ENCODE measurements around the gene DEPDC1.
"Not testable (repeated sequence)": the region's sequence is repeated elsewhere in the genome, so short reads cannot be mapped to it uniquely, and the experiment has no call there.

The DEPDC1 gene, protein sequence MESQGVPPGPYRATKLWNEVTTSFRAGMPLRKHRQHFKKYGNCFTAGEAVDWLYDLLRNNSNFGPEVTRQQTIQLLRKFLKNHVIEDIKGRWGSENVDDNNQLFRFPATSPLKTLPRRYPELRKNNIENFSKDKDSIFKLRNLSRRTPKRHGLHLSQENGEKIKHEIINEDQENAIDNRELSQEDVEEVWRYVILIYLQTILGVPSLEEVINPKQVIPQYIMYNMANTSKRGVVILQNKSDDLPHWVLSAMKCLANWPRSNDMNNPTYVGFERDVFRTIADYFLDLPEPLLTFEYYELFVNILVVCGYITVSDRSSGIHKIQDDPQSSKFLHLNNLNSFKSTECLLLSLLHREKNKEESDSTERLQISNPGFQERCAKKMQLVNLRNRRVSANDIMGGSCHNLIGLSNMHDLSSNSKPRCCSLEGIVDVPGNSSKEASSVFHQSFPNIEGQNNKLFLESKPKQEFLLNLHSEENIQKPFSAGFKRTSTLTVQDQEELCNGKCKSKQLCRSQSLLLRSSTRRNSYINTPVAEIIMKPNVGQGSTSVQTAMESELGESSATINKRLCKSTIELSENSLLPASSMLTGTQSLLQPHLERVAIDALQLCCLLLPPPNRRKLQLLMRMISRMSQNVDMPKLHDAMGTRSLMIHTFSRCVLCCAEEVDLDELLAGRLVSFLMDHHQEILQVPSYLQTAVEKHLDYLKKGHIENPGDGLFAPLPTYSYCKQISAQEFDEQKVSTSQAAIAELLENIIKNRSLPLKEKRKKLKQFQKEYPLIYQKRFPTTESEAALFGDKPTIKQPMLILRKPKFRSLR

DNA sequence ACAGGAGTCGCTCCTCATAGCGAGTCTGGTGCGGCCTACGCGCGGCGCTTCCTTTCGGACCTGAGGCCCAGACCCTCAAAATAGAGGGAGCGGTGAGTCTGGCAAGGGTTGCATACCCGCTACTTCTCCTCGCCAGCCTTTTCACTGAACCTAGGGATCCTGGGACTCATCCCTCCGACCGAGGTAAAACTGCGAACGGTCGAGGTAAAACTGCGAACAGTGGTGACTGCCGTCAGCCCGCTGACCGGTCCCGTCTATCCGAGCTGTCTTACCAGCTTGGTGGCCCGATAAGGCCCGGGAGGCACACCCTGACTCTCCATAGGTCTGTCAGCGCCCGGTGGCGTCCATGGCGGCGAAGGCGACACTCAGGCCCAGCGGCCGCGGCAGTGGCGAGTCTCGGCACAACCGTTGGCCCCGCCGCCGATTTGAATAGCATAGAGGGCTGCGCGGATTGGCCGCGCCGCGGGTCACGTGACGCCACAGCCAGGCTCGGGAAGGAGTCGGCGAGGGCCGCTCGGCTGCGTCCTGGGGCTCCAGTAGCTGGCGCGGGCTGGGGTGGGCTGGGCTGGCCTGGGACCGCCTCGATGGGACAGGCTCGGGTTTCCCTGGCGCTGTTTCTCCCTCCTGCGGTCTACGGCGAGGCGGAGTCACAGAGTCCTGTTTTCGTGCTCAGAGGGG lies at the start of gene DEPDC1:
TSS of gene DEPDC1 (minus strand) at position 403 of the 678 bp plus-strand sequence. CDS start at position 320, 83 bp downstream.
- peak; percentile 97 for DNase-seq

DNA sequence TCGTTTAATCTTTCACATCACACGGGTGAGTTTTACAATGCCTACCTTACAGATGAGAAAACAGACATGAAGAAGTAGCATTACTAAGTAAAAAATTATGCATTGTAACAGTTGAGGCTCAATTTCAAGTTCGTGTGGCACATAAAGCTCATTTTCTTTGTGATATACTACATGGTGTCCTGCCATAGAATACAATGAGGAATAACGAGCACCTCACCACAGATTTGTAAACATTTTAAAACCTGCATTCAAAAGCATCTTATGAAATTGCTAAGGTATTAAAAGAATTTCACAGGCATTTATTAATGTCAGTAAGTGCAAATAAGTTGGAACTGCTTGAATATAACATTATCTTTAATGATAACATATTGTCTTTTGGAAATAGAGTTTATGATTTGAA lies 47.8 kb upstream of the DEPDC1 start:
- no peak for DNase-seq

DNA sequence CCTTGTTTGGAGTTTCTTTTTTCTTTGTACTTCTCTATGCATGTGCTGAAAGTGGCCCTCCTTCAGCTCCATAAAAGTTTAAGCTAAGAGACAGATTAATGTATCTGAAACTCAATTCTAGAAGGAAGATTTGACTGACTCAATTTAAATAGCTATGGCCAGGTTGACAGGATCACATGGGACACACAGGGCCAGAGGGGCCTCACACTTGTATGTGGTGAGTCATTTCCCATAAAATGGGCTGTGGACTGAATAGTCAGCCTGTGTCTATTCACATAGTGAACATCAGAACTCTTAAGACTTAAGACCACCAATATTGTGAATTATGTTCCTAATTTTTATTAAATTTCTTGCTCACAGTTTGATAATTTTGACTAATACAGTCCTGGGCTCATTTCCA lies 45.7 kb upstream of the DEPDC1 start:
- no peak for DNase-seq

DNA sequence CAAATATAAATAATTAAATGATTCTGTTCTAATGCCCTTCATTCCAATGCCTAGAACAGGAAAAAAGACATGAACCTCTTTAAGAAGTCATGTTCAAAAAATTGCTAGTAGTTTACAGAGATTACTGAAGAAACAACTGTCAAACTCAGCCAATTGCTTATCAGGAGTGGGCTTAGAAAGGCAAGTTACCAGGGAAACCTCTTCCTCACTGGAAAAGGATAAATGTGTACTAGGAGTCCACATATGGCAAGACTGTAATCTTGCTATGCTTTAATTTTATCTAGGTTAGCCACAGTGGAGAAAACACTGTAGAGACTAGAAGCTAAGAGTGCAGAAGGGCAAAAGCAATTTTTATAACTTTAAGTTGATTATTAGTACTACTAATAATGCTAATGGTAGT lies 42.1 kb upstream of the DEPDC1 start:
- no peak for DNase-seq

DNA sequence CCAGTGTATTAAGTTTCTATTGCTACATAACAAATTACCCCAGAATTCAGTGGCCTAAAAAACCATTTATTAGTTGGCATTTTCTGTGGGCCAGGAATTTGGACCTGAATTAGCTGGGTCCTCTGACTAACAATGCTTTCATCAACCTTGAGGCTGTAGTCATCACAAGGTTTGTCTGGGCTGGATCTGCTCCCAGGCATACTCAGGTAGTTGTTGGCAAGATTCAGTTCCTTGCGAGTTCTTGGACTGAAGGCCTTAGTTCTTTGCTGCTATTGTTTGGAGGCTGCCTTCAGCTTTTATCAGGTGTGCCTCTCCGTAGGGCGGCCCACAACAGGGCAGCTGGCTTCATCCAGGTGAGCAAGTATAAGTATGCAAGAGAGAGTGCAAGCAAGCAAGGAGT lies 31.4 kb upstream of the DEPDC1 start:
- DNase-seq = no peak

DNA sequence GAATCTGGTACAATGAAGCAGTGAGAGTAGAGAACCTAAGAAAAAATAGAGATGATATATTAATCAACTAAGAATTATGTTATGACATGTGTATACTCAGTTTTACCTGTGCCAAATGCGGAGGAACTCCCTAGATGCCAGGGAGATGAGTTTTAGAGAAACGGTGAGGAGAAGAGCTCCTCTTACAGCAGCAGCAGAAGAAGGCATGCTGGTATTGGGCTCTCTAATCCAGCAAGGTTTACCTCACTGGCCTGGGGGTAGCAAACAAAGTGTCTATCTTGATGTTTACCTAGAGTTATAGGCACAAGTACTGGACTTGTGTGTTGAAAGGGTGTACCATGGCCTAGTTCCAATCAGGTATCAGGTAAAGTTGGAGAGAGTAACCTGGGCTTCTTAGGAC lies 28.9 kb upstream of the DEPDC1 start:
- DNase-seq = no peak

DNA sequence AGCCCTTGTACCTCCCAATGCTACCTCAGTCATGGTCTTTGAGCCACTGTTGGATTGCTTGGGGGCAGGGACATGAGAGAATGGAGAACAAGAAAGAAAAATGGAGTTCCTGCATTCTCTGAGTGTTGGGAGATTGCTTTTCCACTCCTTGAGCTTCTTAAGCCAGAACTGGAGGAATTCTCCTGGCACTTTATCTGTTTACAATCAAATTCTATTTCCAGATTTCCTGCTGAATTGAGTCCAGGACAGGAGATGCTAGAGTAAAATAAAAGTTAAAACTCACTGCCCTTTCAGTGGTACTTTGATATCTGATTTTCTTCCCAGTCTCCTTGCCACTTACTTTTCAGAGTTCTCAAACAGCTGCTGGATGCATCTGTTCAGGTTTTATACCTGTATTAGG lies 24.4 kb upstream of the DEPDC1 start:
- no peak for DNase-seq

DNA sequence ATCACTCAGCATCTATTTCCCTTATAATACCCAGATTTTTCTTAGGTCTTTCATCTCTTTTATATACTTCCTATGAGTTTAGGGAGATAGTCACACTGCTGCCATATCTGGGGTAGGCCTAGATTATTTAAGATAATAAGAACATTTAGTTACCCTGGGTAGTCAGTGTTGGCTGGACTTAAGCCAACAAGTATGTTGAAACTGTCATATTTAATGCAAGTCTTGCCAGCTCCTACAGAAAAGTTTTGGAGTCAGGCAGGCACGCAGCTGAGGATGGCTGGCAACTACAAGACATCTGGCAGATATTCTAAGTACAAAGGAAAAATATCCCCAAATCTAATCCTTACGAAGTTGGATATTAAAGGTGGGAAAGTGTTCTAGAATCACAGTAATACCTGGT lies 19.2 kb upstream of the DEPDC1 start:
- no peak for DNase-seq

DNA sequence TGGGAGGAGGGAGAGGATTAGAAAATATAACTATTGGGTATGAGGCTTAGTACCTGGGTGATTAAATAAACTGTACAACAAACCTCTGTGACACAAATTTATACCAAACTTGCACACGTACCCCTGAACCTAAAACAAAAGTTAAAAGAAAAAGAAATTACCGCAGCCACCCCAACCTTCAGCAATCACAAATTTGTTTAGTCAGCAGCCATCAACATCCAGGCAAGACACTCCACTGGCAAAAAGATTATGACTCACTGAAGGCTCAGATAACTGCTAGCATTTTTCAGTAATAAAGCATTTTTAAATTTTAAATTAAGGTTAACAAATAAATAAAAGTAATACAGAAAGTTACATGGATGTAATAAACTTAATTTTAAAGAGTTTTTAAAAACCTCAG lies 14.4 kb upstream of the DEPDC1 start:
- no peak for DNase-seq

DNA sequence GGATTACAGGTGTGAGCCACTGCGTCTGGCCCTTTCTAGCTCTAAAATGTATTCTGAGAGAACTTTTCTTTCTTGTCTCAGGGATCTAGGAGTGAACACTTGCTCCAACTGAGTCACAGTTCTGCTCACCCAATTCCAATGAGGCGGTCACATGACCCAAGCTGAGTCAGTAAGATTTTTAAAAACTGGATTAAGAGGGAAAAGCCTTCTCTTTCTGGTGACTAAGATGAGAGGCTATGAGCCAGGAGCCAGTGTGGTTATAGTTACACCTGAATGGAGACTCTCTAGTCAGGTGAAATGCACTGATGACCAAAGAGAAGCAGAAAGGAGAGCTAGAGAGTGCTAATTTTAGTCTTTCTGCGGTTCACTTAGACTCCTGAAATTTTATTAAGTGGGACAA lies 9.5 kb upstream of the DEPDC1 start:
- DNase-seq = no peak

DNA sequence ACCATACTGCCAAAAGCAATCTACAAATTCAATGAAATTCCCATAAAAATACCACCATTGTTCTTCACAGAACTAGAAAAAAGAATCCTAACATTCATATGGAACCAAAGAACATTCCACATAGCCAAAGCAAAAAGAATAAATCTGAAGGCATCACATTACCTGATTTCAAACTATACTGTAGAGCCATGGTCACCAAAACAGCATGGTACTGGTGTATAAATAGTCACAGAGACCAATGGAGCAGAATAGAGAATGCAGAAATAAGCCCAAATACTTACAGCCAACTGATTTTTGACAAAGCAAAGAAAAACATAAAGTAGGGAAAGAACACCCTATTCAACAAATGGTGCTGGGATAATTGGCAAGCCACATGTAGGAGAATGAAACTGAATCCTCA lies 6.2 kb upstream of the DEPDC1 start:
- DNase-seq = no peak

DNA sequence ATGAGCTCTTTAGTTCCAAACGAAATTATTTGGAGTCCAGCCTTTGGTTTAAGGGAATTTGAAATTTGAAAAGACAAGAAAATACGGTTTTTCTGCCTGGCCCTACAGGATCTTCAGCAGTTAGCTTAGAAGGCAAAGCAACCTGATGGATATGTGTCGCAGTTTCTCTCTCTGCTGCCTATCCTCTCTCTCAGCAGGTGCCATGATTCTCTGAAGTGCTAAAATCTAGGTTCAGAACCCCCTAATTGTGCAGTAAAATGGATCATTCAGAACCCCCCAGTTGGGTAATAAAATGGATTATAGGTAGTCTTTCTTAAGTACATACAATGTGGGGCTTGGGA lies 446 bp upstream of the DEPDC1 start:
- DNase-seq = no peak

DNA sequence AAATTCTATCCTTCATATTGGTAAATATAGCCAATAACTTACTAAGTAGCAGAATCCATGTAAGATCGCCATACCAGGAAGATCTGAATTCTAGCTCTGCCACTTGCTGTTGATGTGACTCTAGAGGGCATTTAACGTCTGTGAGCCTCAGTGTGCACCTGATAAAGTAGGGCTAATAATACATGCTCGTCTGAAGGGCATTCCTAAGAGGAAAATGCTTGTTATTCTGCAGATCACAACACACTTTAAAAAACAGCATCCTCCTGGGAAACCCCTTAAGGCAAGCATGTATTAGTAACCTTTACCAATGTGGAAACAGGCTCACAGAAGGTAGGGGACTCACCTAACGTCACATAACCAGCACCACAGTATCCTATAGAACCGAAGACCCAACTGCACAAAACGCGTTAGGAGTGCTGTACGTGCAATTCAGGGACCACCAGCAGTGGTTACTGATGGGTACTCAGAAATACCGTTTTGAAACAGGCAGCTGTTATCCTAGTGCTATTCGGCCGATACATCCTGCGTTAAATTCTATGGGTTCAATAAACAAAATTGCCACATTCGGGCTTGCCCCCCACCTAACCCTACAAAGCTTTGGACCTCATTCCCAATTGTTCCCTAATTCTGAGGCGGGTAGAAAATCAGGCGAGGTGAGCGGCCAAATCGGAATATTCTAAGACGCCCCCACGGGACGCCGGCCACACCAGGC lies 758 bp downstream of the DEPDC1 start:
- DNase-seq = no peak

DNA sequence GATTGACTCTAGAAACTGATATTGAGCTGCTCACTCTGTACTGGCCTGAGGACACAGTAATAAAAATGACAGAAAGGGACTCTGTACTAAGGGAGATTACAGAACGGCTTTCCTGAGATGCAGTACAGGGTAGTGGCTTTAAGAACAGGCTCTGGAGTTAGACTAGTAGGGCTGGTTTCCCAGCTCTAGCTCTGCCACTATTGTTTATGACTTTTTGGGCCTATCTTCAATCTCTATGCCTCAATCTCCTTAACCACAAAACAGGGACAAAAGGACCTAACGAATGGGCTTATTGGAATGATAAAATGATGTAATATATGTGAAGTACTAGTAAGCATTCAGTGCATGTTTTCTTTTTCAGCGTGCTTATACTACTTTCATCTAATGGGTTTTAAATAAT lies 1.4 kb downstream of the DEPDC1 start:
- DNase-seq = no peak

DNA sequence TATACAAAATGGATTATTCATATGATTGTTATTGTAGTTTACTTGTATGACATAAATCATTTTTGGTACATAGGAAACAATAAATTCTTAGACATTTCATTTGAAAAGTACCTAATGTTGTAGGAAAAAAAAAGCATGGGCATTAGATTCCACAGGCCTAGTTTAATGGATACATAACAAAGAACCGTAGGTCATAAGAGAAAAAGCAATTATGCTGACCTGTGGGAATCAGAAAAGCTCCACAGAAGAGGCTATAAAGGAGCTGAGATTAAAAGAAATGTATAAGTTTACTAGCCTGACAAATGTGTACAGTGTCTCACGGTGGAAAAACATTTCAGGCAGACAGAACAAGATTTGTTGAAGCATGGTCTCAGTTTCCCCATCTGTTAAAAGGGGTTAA lies 3.7 kb downstream of the DEPDC1 start:
- no peak for DNase-seq

DNA sequence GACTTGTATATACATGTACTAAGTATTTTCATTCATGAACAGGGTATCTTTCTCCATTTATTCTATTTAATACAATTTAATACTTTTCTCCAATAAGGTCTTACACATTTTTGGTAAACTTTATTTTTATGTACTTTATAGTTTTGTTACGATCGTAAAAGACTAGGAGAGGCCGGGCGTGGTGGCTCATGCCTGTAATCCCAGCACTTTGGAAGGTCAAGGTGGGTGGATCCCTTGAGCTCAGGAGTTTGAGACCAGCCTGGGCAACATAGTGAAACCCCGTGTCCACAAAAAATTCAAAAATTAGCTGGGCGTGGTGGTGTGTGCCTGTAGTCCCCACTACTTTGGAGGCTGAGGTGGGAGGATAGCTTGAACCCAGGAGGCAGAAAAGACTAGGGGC lies 4.6 kb downstream of the DEPDC1 start:
- DNase-seq = not testable (repeated sequence)

DNA sequence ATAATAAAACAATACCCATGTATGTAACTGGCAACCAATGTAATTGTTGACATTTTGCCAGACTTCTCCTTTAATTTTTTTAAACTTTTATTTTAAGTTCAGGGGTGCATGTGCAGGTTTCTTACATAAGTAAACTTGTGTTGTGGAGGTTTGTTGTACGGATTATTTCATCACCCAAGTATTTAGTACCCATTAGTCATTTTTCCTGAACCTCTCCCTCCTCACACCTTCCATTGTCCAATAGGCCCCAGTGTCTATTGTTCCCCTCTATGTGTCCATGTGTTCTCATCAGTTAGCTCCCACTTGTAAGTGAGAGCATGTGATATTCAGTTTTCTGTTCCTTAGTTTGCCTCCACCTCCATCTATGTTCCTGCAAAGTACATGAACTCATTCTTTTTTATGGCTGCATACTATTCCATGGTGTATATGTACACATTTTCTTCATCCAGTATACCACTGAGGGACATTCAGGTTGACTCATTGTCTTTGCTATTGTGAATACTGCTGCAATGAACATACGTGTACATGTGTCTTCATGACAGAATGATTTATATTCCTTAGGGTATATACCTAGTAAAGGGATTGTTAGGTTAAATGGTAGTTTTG lies 6.7 kb downstream of the DEPDC1 start:
- DNase-seq = no peak

DNA sequence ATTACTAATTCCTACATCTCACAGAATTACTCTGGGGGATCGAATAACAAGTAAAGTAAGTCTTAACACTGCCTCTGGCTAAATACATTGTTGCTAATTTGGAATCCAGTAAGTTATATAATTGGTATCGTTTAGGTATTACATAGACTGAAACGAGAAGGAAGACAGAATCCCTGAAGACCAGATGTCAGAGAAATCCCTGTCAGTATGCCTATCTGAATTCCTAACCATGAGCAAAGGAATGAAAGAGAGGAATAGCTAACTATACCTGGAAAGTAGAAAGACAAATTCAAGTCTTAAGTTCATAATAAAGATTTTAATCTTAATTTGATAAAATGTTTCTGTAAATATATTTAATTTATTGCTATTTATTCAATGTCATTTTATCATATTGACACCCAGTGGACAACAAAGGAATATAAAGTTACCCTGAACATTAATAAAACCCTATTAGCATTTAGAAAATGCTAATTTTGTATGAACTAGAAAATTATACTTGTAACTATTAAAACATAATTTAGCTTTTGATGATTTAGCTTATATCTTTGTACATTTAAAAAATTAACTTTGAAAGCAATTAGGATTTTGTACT lies 11.4 kb downstream of the DEPDC1 start:
- no peak for DNase-seq

DNA sequence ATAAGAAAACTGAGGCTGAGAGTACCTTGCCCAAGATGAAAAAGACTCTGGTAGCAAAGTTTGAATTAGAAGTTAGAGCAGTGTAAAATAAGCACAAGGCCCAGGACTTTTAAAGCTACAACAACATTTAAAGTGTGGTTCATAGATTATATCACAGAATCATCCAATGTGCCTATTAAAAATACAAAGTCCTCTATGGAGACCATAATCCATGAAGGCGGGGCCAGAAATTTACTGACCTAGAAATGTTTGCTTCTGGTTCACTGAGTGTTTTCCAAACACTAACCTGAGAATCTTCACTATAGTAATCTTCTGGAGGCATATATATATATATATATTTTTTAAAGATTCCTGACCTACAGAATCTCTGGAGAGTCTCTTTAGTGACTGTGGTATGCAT lies 12.3 kb downstream of the DEPDC1 start:
- DNase-seq = no peak

DNA sequence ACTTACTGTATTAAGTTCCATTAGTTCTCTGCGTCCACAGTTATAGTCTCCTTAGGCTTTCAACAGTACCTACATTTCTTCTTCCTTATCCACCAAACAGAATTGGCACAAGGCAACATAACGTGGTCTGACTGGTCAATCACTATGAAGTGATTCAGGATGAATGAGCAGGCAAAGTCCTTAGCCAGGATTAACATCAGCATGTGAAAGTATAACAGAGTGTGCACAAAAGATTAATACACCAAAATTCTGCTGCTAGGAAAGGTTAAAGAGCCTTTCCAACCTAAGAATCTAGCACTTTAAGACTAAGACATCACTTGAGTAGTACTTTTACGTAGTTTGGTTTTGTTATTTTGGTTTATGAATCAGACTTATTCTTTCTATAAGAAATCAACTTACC lies 15.8 kb downstream of the DEPDC1 start:
- DNase-seq = no peak

DNA sequence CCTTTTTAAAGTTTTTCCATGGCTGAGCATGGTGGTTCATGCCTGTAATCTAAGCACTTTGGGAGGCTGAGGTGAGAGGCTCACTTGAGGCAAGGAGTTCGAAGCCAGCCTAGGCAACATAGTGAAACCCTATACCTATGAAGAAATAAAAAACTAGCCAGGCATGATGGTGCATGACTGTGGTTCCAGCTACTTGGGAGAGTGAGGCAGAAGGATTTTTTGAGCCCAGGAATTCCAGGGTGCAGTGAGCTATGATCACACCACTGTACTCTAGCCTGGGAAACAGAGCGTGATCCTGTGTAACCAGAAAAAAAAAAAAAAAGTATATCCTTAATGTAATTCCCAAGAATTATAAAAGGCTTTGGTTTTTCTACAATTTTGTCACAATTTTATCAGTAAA lies 17.4 kb downstream of the DEPDC1 start:
- no peak for DNase-seq

DNA sequence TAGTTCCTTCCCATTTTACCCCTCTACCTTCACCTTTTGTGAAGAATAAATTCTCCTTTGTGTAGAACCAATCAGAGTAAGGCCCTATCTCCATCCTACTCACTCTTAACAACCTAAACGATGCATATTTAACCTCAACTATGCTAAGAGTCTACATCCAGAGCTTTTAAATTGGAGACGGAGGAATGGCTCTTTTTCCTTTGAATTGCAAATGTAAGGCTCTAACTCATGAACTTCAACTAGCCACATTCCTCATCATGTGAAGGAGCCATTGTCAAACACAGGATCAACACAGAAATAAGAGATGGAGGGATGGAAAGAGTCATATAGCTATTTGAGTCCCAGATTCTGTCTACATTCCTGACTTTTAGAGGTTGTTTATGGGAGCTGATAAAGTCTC lies 18.2 kb downstream of the DEPDC1 start:
- DNase-seq = no peak

Data from eye (tissue), 1 donor.